T-helper 1 cell treated with Interleukin-12 subunit alpha and Interleukin-12 subunit beta and Interleukin-4 antibody, amounts not matched to agents 30 μg/mL and 1 μg/mL, for 36 hours (primary cell): Measurements from ENCODE around the gene ZNF391.

Source experiments
- H3K27ac Mint-ChIP-seq: one replicate; pipeline ENCODE4 v1.8.0; 2021; ENCODE audit warnings: mild to moderate bottlenecking, mixed read lengths
- H3K27me3 Mint-ChIP-seq: one replicate; pipeline ENCODE4 v1.8.0; 2021; ENCODE audit warnings: low read depth, mixed read lengths
- H3K36me3 Mint-ChIP-seq: one replicate; pipeline ENCODE4 v1.8.0; 2021; ENCODE audit warnings: low read depth, mixed read lengths
- H3K4me1 Mint-ChIP-seq: one replicate; pipeline ENCODE4 v1.8.0; 2021; ENCODE audit warnings: low read depth, mixed read lengths
- H3K4me3 Mint-ChIP-seq: one replicate; pipeline ENCODE4 v1.8.0; 2021; ENCODE audit warnings: mild to moderate bottlenecking, moderate library complexity, mixed read lengths
- H3K9me3 Mint-ChIP-seq: one replicate; pipeline ENCODE4 v1.8.0; 2021; ENCODE audit warnings: mixed read lengths

ZNF391 gene

GRCh38 chr6:27441001-27441400 is 52.4 kb downstream of the ZNF391 start:
- Mint-ChIP-seq H3K27ac (no peak overlapping the region), H3K36me3 (peaks cover 7% of the 10 kb centered on the region), H3K9me3 (peaks cover 34% of the 10 kb centered on the region), H3K27me3 (no peaks in the 10 kb centered on the region), H3K4me3 (no peak overlapping the region), H3K4me1 (no peaks in the 10 kb centered on the region)

- H3K4me1 Mint-ChIP-seq, result no peaks in the 10 kb centered on the region
- peaks cover 7% of the 10 kb centered on the region for H3K36me3 Mint-ChIP-seq
- H3K4me3 Mint-ChIP-seq, result no peak overlapping the region
- peaks cover 30% of the 10 kb centered on the region for H3K9me3 Mint-ChIP-seq
- H3K27me3 Mint-ChIP-seq, result no peaks in the 10 kb centered on the region
- H3K27ac Mint-ChIP-seq, result no peak overlapping the region
Observed at GRCh38 chr6:27442932-27443331, 54.4 kb downstream of the ZNF391 start.

DNA sequence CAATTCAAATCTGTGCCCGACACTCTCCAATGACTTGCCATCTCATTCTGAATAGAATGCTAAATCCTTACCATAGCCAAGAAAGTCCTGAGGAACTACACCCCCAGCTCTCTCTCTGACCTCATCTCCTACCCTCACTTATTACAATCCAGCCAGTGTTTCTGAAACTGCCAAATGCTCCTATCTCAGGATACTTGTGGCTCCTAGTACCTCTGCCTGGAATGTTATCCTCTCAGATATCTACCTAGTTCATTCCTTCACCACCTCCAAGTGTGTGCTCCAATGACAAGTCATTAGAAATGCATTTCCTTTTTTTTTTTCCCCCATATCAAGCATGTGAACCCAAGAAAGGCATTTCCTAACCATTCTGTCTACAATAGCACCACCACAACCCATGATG is 59.9 kb downstream of the ZNF391 start:
- Mint-ChIP-seq H3K9me3 (peaks cover 55% of the 10 kb centered on the region), H3K27ac (no peak overlapping the region), H3K4me1 (no peaks in the 10 kb centered on the region), H3K36me3 (peaks cover 47% of the 10 kb centered on the region), H3K4me3 (no peak overlapping the region), H3K27me3 (no peaks in the 10 kb centered on the region)

DNA sequence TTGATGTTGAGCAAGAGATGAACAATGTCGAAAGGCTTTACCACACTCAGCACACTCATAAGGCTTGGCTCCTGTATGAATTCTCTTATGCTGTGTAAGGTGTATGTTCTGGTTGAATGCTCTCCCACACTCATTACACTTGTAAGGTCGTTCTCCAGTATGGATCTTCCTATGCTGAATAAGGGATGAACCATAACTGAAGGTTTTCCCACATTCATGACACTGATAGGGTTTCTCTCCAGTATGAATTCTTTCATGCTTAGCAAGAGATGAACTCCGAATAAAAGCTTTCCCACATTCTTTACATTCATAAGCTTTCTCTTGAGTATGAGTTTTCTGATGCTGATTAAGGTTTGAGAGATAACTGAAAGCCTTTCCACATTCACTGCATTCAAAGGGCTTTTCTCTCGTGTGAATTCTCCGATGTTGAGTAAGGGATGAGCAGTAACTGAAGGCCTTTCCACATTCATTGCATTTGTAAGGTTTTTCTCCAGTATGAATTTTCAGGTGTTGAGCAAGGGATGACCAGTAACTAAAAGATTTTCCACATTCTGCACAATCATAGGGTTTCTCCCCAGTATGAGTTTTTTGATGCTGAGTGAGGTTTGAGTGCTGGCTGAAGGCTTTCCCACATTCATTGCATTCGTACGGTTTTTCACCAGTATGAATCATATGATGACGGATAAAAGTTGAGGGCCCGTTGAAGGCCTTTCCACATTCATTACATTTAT is 63.3 kb downstream of the ZNF391 start:
- Mint-ChIP-seq H3K27ac (no peak overlapping the region), H3K4me1 (no peaks in the 10 kb centered on the region), H3K27me3 (no peaks in the 10 kb centered on the region), H3K36me3 (peaks cover 77% of the 10 kb centered on the region), H3K9me3 (peaks cover 89% of the 10 kb centered on the region), H3K4me3 (no peak overlapping the region)

- Mint-ChIP-seq H3K27me3 (no peaks in the 10 kb centered on the region), H3K36me3 (peaks cover 84% of the 10 kb centered on the region), H3K4me3 (no peak overlapping the region), H3K4me1 (no peaks in the 10 kb centered on the region), H3K27ac (no peak overlapping the region), H3K9me3 (peaks cover 92% of the 10 kb centered on the region)
Observed at GRCh38 chr6:27452496-27452897, 63.9 kb downstream of the ZNF391 start.
